ENCODE measurements around the gene USF3. TPM values are rescaled to one million over a fixed set of nuclear protein-coding genes. Genes with fewer than 3 reads are reported as not detected.

The USF3 gene
- total and polyA plus RNA-seq, 9 of the 15 experiments (the other 6 are each of a cell fraction or from before 2014, with no cell fraction given), result 1.4 to 6.9 (median 3.1) TPM

DNA sequence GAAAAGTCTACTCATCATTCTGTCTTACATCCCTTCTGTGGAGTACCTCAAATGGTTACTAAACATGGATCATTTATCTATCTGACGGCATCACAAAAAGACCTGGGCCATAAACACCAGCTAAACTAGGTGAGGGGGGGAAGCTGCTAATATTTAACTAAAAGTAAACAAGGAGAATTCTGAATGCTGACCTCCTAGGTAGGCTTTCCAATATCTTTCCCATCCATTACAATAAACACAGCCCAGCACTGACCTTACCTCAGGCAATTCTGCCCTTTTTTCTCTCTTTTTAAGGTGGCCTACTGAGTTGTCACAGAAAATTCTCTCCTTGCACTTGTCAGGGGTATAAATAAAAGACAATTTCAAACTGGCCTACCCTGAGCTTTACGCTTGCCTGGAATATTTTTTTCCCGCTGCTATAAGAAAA lies 33.1 kb downstream of the USF3 start:
- in situ Hi-C loops (cut with MboI) (no loop called here), intact Hi-C loops (cut with micrococcal nuclease) (no loop called here)
- no peak overlapping the region for H3K4me3 ChIP-seq
- no peak overlapping the region for H2AFZ ChIP-seq (ENCODE audit: low read depth, low read length)
- no peak overlapping the region for H3K27ac ChIP-seq (ENCODE audit: extremely low read depth, low read depth, low read length)
- no TSS peak for BruUV-seq (replicated peaks)
- H3K4me1 ChIP-seq (replicated peaks in 1 of 2; ENCODE audit: control insufficient read depth in 2 of 2, insufficient read depth in 2 of 2, low read length in 2 of 2), result no peaks in the 10 kb centered on the region
- no peak overlapping the region for H3K9ac ChIP-seq (ENCODE audit: insufficient read depth in 1 of 2, low read depth in 2 of 2, low read length in 2 of 2)
- ChIA-PET POLR2A (interaction anchor here (1.2 kb wide), 1 partner anchor 70 kb away, joined by 3 read pairs; no protein-coding TSS in a partner anchor), CTCF (ENCODE audit: low intra/inter-chr PET ratio) (no interaction called here)
- H3K27me3 ChIP-seq (ENCODE audit: control insufficient read depth in 2 of 2, insufficient read depth in 2 of 2, low read length in 2 of 2), result no peaks in the 10 kb centered on the region
- 84% methylated on average over 3 of the region's 3 CpGs for WGBS (ENCODE audit: insufficient coverage, low coverage, missing lambda C conversion rate)
- no peaks in the 10 kb centered on the region for H3K36me3 ChIP-seq (ENCODE audit: control insufficient read depth, insufficient read depth, low read length)
- no peaks in the 10 kb centered on the region for H3K9me1 ChIP-seq (ENCODE audit: control insufficient read depth, insufficient read depth, low read length)
- no peak for DNase-seq (ENCODE audit: extremely low read depth in 1 of 4, low spot score in 3 of 4)
- no peaks in the 10 kb centered on the region for H4K20me1 ChIP-seq (replicated peaks; ENCODE audit: control insufficient read depth, insufficient read depth, low read length)
- H3K4me2 ChIP-seq (ENCODE audit: insufficient read depth, low read length), result no peak overlapping the region
- H3K79me2 ChIP-seq (ENCODE audit: control insufficient read depth, insufficient read depth, low read length), result no peaks in the 10 kb centered on the region
- FAIRE-seq, result no peak
- no peak for TF ChIP-seq ZNF766 (CRISPR knock-in tag; conservative IDR thresholded peaks at IDR 0.05)
- no peak for ATAC-seq
- no peaks in the 10 kb centered on the region for H3K9me3 ChIP-seq (replicated peaks; ENCODE audit: control insufficient read depth, insufficient read depth, low read depth, low read length)

DNA sequence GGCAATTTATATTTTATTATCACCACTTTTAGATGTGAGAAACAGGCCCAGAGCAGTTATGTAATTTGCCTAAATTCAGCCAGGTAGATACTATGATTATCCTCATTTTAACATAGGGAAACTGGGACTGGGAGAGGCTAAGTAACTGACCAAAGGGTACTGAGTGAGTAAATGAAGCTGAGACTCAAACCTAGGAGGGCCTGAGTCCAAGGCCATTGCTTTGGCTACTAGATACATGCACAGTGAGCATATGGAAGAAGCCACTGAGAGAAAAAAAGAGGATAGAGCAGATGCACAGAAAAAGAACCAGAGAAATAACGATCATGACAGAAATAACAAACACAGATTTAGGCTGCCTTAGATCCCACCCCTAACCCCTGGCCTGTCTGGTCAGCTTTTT lies 33.6 kb downstream of the USF3 start:
- H3K4me3 ChIP-seq, result no peak overlapping the region
- H3K27ac ChIP-seq (ENCODE audit: extremely low read depth, low read depth, low read length), result no peak overlapping the region
- FAIRE-seq, result no peak
- no peaks in the 10 kb centered on the region for H3K4me1 ChIP-seq (replicated peaks in 1 of 2; ENCODE audit: control insufficient read depth in 2 of 2, insufficient read depth in 2 of 2, low read length in 2 of 2)
- ATAC-seq, result no peak
- no peaks in the 10 kb centered on the region for H3K9me1 ChIP-seq (ENCODE audit: control insufficient read depth, insufficient read depth, low read length)
- no peak overlapping the region for H3K4me2 ChIP-seq (ENCODE audit: insufficient read depth, low read length)
- H2AFZ ChIP-seq (ENCODE audit: low read depth, low read length), result no peak overlapping the region
- no peaks in the 10 kb centered on the region for H3K9me3 ChIP-seq (replicated peaks; ENCODE audit: control insufficient read depth, insufficient read depth, low read depth, low read length)
- in situ Hi-C loops (cut with MboI) (no loop called here), intact Hi-C loops (cut with micrococcal nuclease) (no loop called here)
- H3K36me3 ChIP-seq (ENCODE audit: control insufficient read depth, insufficient read depth, low read length), result no peaks in the 10 kb centered on the region
- no peak for DNase-seq (ENCODE audit: extremely low read depth in 1 of 4, low spot score in 3 of 4)
- CTCF ChIA-PET (ENCODE audit: low intra/inter-chr PET ratio), result no interaction called here
- no peaks in the 10 kb centered on the region for H4K20me1 ChIP-seq (replicated peaks; ENCODE audit: control insufficient read depth, insufficient read depth, low read length)
- no TSS peak for BruUV-seq (replicated peaks)
- H3K9ac ChIP-seq (ENCODE audit: insufficient read depth in 1 of 2, low read depth in 2 of 2, low read length in 2 of 2), result no peak overlapping the region
- POLR2A ChIA-PET, result interaction anchor here (1.2 kb wide), 1 partner anchor 70 kb away, joined by 3 read pairs; no protein-coding TSS in a partner anchor
- H3K27me3 ChIP-seq (ENCODE audit: control insufficient read depth in 2 of 2, insufficient read depth in 2 of 2, low read length in 2 of 2), result no peaks in the 10 kb centered on the region
- 27% methylated on average over 1 of the region's 1 CpG for WGBS (ENCODE audit: insufficient coverage, low coverage, missing lambda C conversion rate)
- TF ChIP-seq GTF2E2 (tag; IDR thresholded peaks at IDR 0.05) (no peak), BCOR (IDR thresholded peaks at IDR 0.05) (no peak), ZNF589 (CRISPR knock-in tag; IDR thresholded peaks at IDR 0.05; ENCODE audit: low read depth) (no peak), DDX20 (tag; IDR thresholded peaks at IDR 0.05; ENCODE audit: low read depth) (no peak), ETV5 (CRISPR knock-in tag; IDR thresholded peaks at IDR 0.05; ENCODE audit: low read depth) (no peak), ZNF23 (CRISPR knock-in tag; IDR thresholded peaks at IDR 0.05) (no peak), PHB2 (IDR thresholded peaks at IDR 0.05; ENCODE audit: low read depth) (no peak), CSDE1 (IDR thresholded peaks at IDR 0.05) (no peak), KLF6 (CRISPR knock-in tag; IDR thresholded peaks at IDR 0.05; ENCODE audit: borderline replicate concordance) (no peak), POLR2AphosphoS2 (IDR thresholded peaks at IDR 0.05; ENCODE audit: low read length) (no peak), ATF1 (CRISPR knock-in tag; IDR thresholded peaks at IDR 0.05) (no peak), ATF1 (tag; IDR thresholded peaks at IDR 0.05) (no peak), KAT8 (IDR thresholded peaks at IDR 0.05; ENCODE audit: low read depth) (no peak), CHCHD3 (CRISPR knock-in tag; IDR thresholded peaks at IDR 0.05) (no peak)
- no peaks in the 10 kb centered on the region for H3K79me2 ChIP-seq (ENCODE audit: control insufficient read depth, insufficient read depth, low read length)
